HG02973 (cell line): Measurements from ENCODE around the gene PEX11G.
A peak's percentile ranks its signal among the peaks of the same experiment; 100 is the strongest.

ENCODE experiments used
- ATAC-seq: cut with Tn5 transposase; IDR thresholded peaks from one replicate; pipeline ENCODE4 v1.9.1; 2021; ENCODE audit warnings: moderate library complexity; ENCODE audit not compliant: unreplicated experiment

The PEX11G gene

DNA sequence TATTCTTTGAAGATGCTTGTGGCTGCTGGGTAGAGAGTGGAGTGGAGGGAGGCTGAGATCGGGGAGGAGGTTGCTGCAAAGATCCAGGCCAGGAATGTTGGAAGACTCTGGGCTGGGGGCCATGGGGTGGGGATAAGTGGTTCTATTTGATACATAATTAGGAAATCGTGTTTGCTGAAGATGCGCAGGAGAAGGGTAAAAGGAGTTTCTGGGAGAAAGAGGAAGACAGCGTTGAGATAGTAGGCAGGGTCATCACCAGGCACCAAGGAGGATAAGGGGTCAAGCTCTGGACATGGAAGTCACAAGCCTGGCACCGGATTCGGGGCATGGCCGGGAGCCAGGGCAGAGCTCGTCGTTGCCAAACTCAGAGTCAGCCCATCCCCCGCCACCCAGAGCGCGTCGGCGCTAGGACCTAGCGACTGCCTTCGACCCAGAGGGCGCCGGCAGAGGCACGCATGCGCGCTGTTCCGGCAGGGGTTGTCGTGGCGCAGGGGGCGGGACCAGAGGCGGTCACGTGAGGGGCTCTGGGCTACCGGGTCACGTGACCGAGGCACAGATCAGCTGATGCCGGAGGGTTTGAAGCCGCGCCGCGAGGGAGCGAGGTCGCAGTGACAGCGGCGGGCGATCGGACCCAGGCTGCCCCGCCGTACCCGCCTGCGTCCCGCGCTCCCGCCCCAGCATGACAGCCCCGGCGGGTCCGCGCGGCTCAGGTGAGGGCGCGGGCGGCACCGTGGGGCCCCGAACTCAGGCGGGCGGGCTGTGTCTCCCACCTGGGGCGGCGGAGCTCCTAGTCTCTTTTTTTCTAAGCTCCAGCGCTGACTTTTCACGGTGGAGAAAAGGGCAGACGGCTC is 33.5 kb upstream of the PEX11G start, which contains the start of gene MCOLN1:
MCOLN1 (plus strand) TSS at position 553 of the 851 bp plus-strand sequence; CDS start at position 680, 127 bp downstream.
- ATAC-seq, result peak; percentile 74

DNA sequence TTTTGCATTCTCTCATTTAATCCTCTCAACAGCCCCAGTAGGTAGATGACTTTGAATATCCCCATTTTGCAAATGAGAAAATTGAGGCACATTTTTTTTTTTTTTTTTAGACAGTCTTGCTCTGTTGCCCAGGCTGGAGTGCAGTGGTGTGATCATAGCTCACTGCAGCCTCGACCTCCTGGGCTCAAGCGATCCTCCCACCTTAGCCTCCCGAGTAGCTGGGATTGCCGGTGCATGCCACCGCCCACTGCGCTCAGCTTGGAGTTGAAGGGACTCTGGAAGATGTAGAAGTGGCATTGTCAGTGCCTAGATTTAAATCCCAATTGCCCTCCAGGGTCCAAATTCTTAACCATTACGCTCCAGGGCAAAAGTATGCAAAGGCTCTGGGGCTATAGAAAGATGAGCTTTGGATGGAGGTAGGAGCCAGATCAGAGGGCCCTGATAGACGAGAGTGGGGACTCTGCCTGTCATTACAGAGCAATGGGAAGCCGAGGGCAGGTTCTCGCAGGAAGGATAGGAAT is 32.8 kb upstream of the PEX11G start:
- ATAC-seq, result no peak

DNA sequence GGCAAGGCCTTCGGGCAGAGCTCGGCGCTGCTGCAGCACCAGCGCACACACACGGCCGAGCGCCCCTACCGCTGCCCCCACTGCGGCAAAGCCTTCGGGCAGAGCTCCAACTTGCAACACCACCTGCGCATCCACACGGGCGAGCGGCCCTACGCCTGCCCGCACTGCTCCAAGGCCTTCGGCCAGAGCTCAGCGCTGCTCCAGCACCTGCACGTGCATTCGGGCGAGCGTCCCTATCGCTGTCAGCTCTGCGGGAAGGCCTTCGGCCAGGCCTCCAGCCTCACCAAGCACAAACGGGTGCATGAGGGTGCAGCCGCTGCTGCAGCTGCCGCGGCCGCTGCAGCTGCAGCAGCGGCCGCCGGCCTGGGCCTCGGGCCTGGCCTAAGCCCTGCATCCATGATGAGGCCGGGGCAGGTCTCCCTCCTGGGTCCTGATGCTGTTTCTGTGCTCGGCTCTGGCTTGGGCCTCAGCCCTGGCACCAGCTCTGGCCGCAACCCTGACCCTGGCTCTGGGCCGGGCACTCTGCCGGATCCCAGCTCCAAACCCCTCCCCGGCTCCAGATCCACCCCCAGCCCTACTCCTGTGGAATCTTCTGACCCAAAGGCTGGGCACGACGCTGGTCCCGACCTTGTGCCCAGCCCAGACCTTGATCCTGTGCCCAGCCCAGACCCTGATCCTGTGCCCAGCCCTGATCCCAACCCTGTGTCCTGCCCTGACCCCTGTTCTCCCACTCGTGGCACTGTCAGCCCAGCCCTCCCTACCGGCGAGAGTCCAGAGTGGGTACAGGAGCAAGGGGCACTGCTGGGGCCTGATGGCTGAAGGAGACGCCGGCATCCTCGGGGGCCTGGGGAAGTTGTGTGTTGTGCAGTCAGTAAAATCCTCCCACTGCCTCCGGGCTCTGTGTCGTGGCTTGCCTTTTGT is 31.6 kb upstream of the PEX11G start:
- ATAC-seq, result no peak

DNA sequence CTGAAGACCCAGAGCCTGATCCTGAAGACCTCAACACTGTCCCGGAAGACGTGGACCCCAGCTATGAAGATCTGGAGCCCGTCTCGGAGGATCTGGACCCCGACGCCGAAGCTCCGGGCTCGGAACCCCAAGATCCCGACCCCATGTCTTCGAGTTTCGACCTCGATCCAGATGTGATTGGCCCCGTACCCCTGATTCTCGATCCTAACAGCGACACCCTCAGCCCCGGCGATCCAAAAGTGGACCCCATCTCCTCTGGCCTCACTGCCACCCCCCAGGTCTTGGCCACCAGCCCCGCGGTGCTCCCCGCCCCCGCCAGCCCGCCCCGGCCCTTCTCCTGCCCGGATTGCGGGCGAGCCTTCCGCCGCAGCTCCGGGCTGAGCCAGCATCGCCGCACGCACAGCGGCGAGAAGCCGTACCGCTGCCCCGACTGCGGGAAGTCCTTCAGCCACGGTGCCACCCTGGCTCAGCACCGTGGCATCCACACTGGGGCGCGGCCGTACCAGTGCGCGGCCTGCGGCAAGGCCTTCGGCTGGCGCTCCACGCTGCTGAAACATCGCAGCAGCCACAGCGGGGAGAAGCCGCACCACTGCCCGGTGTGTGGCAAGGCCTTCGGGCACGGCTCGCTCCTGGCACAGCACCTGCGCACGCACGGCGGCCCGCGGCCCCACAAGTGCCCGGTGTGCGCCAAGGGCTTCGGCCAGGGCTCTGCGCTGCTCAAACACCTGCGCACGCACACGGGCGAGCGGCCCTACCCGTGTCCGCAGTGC is 30.7 kb upstream of the PEX11G start:
- ATAC-seq, result no peak

DNA sequence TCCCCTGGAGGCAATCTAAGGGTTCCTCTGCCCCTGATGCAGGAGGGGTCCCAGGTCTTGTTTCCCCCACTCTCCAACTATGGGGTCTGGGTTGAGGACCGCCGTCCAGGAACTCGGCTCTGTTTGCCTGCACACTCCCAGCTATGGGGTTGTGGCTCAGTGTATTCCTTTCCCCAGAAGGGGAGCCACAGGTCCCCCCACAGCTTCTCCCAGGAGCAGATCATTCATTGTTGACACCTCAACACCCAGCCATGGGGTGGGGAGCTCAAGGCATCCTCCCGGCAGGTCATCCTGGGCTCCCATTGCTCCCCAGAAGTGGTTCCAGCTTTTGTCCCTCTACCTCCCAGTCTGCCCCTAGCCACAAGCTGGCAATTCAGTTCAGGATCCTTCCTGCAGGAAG is 28.0 kb upstream of the PEX11G start:
- ATAC-seq, result no peak

DNA sequence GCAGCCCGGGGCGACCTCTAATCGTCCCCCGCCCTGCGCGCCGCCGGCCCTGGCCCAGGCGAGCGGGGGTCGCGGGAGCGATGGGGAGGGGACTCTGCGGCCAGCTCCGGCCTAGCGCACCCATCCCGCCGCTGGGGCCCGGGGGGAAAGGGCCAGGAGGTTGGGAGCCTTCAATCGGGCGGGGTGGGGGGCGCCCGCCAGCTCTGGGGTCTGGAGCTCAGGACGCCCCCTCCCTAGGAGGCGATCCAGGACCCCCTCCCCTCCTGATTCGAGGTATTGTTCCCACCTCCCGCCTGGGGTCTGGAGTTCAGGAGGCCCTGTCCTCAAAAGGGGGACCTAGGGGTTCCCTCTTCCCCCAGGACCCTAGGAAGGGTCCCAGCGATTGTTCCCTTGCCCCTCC is 27.5 kb upstream of the PEX11G start:
- no peak for ATAC-seq

DNA sequence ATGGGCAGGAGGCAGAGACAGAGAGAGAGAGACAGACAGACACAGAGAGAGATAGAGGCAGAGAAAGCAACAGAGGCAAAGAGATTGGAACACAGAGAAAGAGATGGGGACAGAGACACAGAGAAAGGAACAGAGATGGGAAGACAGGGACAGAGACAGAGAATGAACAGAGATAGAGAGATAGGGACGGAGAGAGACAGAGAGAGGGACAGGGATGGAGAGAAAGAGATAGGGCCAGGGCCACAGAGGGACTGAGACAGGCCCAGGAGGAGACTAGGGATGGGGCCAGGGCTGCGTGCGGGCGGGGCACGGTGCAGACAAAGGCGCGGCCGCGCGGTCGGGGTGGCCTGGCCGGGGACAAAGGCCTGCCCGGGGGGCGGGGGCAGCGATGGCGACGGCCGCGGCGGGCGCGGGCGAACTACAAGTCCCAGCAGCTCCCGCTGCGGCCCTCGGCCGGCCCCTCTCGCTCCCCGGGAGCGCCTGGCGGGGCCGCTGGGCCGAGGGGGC is 26.9 kb upstream of the PEX11G start, which contains the start of gene ZNF358:
ZNF358 (plus strand) TSS at position 459 of the 507 bp plus-strand sequence. CDS start 3,140 bp downstream, outside the sequence.
- ATAC-seq, result no peak

DNA sequence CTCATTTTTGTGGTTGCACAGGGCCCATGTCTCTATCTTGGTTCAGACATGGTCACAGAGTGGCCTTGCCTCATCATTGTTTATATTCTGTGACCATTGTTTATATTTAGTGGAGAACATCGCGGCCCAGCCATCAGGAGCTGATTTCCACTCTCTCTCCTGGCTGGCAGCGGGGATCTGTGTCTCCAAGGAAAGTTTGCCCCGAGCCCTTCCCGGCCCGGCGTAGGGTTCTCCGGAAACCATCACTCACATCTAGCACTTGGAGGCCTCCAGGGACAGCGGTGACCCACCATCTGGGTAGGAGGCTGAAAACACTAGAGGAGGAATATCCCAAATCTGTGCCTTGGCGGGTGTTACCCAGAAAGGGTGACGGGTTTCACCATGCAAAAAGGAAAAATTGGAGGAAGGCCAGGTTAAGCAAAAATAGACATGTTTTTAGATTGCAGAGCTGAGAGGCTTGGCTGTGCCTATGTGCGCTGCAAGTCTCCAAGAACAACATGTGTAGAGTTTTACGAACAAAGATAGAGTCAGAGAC is 26.3 kb upstream of the PEX11G start:
- ATAC-seq, result no peak

DNA sequence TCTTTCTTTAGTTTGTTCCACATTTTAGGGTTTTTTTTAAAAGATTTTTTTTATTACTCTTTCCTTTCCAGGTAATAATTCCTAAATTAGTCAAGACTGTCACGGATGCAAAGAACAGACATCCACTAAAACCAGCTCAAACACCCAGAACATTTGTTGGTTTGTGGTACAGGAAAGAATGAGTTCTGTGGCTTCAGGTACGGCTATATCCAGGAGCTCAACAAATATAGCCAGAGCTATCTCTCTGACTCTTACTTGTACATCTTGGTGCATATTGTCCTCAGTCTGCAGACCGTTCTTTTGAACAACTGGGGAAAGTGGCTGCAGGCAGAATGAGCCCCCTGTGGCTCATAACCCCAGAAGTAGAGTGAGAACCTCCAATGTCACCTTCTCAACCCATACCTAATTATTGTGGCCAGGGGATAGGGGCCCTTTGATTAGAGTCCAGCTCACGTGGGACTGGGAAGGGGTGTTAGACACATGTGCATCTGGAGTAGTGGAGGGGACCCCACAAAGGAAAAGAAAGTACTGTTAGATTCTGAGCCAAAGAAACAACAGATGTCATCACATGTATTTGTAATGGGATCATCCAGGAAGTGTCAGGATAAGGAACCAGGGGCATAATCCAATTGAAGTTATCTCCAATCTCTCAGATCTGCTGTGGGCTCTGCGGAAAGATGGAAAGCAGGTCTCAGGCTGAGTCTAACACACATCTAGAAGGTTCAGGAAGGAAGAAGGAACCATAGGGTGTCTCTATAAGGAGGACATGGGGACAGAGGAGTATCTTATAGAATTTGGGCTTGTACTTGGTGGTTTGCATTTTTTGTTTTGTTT is 25.2 kb upstream of the PEX11G start:
- ATAC-seq, result no peak

DNA sequence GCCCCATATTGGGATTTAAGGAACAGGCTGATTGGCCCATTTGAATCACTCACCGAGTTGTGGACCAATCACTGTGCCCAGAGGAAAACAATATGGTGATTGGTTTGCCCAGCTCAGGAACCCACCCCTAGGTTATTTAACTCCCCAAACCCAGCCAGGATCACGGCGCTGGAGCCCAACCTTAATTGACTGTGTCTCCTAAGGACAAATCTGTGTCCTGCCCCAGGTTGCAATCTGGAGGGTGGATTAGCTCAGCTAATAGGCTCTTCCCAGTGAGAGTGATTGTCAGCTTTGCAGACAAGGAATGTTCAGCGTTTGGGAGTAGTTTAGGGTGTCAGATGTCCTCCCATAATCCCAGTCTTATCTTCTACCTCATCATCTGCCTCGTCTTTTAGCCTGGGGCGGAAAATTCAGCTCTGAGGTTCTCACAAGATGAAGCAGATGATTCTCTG is 23.6 kb upstream of the PEX11G start:
- ATAC-seq, result no peak

DNA sequence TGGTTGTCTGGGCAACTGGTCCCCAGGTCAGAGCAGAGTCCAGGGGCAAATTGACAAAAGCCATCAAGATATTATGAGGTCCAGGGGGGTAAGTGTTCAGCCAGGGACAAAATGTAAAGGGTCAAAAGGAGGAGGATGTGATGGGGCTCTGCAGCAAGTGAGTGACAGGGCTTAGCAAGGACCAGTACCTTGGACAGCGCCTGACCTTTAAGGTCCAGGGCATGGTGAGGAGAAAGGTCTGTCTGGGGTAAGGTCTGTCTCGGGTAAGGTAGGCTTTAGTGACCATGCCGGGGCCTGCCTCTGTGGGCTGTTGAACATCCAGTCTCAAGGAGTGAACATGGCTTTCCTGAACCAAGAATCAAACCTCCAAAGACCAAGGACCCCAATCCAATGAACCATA is 20.8 kb upstream of the PEX11G start:
- ATAC-seq, result no peak

DNA sequence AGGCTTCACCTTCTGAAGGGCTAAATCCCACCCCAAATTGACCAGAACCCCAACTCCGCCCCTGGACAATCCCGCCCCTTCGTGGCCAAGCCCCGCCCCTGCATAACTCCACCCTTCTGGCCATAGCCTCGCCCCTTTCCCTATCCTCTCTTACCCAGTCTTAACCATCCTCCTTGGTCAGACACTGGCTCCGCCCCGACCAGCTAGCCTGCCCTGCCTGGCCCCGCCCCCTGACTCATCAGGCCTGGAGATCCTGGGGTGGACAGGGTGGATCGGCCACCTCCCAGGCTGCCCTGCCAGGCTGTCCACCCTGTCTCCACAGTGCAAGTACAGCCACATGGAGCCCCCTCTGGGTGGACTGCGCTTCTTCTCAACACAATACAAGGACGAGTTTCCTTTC is 19.0 kb upstream of the PEX11G start:
- no peak for ATAC-seq

DNA sequence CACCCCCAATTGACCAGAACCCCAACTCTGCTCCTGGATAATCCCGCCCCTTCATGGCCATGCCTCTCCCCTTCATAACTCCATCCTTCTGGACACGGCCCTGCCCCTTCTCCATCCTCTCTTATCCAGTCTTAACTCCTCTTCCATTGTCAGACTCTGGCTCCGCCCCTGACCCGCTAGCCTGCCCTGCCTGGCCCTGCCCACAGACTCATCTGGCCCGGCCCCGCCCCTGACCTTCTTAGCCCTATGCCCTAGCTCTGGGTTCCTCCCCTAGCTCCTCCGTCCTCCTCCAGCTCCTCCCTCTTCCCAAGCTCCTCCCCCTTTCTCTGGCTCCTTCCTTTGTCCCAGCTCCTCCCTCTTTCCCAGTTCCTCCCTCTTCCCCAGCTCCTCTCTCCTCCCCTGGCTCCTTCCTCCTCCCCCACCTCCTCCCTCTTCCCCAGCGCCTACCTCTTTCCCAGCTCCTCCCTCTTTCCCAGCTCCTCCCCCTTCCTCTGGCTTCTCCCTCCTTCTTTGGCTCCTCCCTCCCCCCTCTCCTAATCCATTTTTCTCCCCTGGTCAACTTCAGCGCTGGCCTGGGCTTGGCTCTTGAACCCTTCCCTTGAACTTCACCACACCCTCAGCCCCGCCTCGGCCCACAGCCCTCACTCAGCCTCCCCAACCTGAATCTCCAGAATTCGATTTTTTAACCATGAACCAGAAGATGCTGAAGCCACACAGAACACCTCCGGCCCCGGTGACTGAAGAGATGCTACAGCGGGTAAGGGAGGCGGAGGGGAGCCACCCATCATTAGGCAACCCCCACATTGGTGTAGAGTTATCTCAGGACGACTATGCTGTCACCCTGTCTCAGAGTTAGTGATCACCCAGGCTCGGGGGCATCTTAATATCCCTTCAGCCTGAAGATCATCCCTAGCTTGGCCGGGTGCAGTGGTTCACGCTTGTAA is 17.8 kb upstream of the PEX11G start:
- ATAC-seq, result no peak

DNA sequence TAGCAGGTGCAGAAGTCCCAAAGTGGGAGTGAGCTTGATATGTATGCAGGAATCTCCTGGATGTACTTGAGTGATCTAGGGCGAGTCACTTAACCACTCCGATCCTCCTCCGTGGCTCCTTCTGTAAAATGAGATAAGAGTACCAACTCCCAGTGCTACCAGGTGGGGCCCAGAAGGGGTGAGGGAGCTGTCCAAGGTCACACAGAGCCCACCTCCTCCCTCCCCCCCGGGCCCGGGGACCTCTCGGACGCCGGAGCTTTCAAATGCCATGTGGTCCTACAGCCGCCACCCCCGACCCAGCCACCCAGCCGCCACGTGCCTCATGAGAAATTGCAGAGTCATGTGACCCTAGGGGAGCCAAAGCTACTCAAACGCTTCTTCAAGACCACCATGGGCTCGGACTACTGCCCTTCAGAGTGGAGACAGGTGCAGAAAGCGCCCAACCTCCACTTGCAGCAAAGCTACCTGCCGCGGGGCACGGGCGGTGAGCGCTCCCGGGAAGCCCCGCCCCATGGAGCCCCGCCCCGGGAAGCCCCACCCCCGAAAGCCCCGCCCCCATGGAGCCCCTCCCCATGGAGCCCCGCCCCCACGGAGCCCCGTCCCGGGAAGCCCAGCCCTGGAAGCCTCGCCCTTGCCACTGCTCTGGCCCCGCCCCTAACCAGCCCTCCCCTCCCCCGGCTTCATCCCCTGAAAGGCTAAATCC is 17.0 kb upstream of the PEX11G start:
- ATAC-seq, result no peak

DNA sequence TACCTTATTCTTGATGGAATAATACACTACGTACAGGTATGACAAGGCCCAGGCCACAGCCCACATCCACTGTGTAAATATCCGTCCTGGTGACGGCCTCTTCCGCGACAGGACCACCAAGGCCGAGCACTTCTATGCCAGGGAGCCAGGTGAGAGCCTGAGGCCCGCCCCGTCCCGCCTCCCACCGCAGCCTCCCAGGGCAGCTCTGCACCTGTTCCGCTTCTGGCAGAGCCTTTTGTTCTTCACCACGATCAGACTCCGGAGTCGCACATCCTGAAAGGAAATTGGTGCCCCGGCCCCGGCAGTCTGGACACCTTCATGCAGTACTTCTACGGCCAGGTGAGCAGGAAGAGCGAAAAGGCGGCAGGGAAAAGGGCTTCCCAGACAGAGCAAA is 16.4 kb upstream of the PEX11G start:
- ATAC-seq, result no peak

DNA sequence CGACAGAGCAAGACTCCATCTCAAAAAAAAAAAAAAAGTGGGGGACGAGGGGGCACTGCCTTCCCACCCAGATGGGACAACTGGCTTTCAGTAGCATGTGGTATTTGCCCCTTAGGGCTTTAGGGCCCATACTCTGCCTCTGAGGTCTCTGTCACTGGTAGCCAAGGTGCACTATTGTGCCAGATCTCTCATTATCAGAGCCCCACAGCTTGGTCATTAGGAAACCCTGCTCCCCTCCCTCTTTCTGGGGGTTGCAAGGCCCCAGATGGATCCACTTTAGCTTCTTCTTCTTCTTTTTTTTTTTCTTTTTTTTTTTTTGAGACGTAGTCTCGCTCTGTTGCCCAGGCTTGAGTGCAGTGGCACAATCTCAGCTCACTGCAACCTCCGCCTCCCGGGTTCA is 15.8 kb upstream of the PEX11G start:
- ATAC-seq, result no peak

DNA sequence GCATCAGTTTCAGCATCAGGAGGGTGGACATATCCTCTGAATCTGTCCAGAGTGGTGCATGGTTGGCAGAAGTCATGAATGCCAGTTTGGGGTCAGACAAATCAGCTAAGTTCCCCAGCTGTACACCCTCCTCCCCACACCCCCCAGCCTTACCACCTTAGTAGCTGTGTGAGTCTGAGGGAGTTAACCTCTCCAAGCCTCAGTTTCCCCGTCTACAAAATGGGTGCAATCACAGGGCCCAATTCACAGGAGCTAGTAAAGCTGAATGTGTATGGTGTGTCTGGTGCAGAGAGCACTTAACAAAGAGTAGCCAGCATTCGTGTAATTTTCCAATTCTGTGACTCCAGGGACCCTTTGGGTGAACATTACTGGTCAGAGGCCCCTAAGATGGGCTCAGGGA is 13.7 kb upstream of the PEX11G start:
- ATAC-seq, result no peak
